ENCODE measurements around the gene OLFML2A. TPM values are rescaled to one million over a fixed set of nuclear protein-coding genes. Genes with fewer than 3 reads are reported as not detected.

OLFML2A gene
- total RNA-seq, 1 experiment from 2014 or later = 1.4 TPM

- no peak for DNase-seq (ENCODE audit: low spot score)
- TF ChIP-seq EZH2 (IDR thresholded peaks at IDR 0.05; ENCODE audit: borderline replicate concordance, low read depth, low read length, poor library complexity, severe bottlenecking) = no peak
- no peak for TF ChIP-seq CTCF (conservative IDR thresholded peaks at IDR 0.05; ENCODE audit: low read depth, low read length)
- BruUV-seq (replicated peaks) = no TSS peak
- POLR2A ChIA-PET (ENCODE audit: low non-redundant PET) = no interaction called here
- peak overlapping the region; percentile 44 for H3K4me3 ChIP-seq (ENCODE audit: low read depth, low read length, poor library complexity, severe bottlenecking)
- peaks cover 22% of the 10 kb centered on the region for H3K36me3 ChIP-seq (ENCODE audit: insufficient read depth, low read length, poor library complexity, severe bottlenecking)
- H3K27me3 ChIP-seq (replicated peaks; ENCODE audit: insufficient read depth, low read depth, low read length, poor library complexity) = no peaks in the 10 kb centered on the region
- no peaks in the 10 kb centered on the region for H3K9me3 ChIP-seq (ENCODE audit: low read depth, low read length, poor library complexity, severe bottlenecking)
- peaks cover 6% of the 10 kb centered on the region for H3K4me1 ChIP-seq (ENCODE audit: insufficient read depth, low read length, poor library complexity, severe bottlenecking)
- intact Hi-C loops (cut with micrococcal nuclease; ENCODE audit: unreplicated experiment) = loop anchor here (1.0 to 10.0 kb wide), 5 partner anchors 79 to 521 kb away; partner anchors contain the start of genes PSMB7 and SCAI
- no peak overlapping the region for H3K27ac ChIP-seq (ENCODE audit: low read depth, low read length, poor library complexity, severe bottlenecking)
- CTCF ChIA-PET = interaction anchor here (0.6 to 3.0 kb wide), 12 partner anchors 14 to 1631 kb away, joined by 3 to 58 read pairs (median 3); partner anchors contain the start of genes NR6A1 and OLFML2A
Measured at GRCh38 chr9:124853605-124854143, 76.7 kb downstream of the OLFML2A start.

DNA sequence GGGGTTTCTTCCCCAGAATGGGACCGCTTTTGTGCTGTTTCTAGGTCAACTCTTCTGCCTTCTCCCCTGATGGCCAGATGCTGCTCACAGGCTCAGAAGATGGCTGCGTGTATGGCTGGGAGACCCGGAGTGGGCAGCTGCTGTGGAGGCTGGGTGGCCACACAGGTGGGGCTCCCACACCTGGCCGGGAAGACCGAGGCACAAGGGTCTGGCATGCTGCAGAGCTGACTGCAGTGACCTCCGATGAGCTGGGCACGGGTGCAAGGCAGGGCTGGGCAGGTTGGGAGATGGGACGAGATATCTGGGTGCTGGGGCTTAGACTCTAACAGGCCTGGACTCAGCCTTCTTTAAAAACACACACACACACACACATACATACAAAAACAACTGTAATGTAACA lies 77.2 kb downstream of the OLFML2A start:
- DNase-seq (ENCODE audit: low spot score) = no peak
- TF ChIP-seq CTCF (conservative IDR thresholded peaks at IDR 0.05; ENCODE audit: low read depth, low read length) (no peak), EZH2 (IDR thresholded peaks at IDR 0.05; ENCODE audit: borderline replicate concordance, low read depth, low read length, poor library complexity, severe bottlenecking) (no peak)
- H3K27ac ChIP-seq (ENCODE audit: low read depth, low read length, poor library complexity, severe bottlenecking) = no peak overlapping the region
- CTCF ChIA-PET = interaction anchor here (0.6 to 3.0 kb wide), 4 partner anchors 8 to 1632 kb away, joined by 3 to 58 read pairs (median 3); partner anchors contain the start of gene NR6A1
- H3K4me1 ChIP-seq (ENCODE audit: insufficient read depth, low read length, poor library complexity, severe bottlenecking) = peaks cover 10% of the 10 kb centered on the region
- no peaks in the 10 kb centered on the region for H3K9me3 ChIP-seq (ENCODE audit: low read depth, low read length, poor library complexity, severe bottlenecking)
- POLR2A ChIA-PET (ENCODE audit: low non-redundant PET) = no interaction called here
- H3K27me3 ChIP-seq (replicated peaks; ENCODE audit: insufficient read depth, low read depth, low read length, poor library complexity) = no peaks in the 10 kb centered on the region
- no TSS peak for BruUV-seq (replicated peaks)
- H3K36me3 ChIP-seq (ENCODE audit: insufficient read depth, low read length, poor library complexity, severe bottlenecking) = peaks cover 27% of the 10 kb centered on the region
- H3K4me3 ChIP-seq (ENCODE audit: low read depth, low read length, poor library complexity, severe bottlenecking) = no peak overlapping the region
- intact Hi-C loops (cut with micrococcal nuclease; ENCODE audit: unreplicated experiment) = loop anchor here (5.0 to 10.0 kb wide), 4 partner anchors 237 to 521 kb away; partner anchors contain the start of genes PSMB7 and SCAI

GRCh38 chr9:124854822-124855221 lies 77.9 kb downstream of the OLFML2A start:
- Histone ChIP-seq H3K27me3 (replicated peaks; ENCODE audit: insufficient read depth, low read depth, low read length, poor library complexity) (no peaks in the 10 kb centered on the region), H3K9me3 (ENCODE audit: low read depth, low read length, poor library complexity, severe bottlenecking) (no peaks in the 10 kb centered on the region), H3K27ac (ENCODE audit: low read depth, low read length, poor library complexity, severe bottlenecking) (peak overlapping the region; percentile 45), H3K4me3 (ENCODE audit: low read depth, low read length, poor library complexity, severe bottlenecking) (no peak overlapping the region), H3K4me1 (ENCODE audit: insufficient read depth, low read length, poor library complexity, severe bottlenecking) (peaks cover 17% of the 10 kb centered on the region), H3K36me3 (ENCODE audit: insufficient read depth, low read length, poor library complexity, severe bottlenecking) (peaks cover 33% of the 10 kb centered on the region)
- no peak for DNase-seq (ENCODE audit: low spot score)
- TF ChIP-seq CTCF (conservative IDR thresholded peaks at IDR 0.05; ENCODE audit: low read depth, low read length) (no peak), EZH2 (IDR thresholded peaks at IDR 0.05; ENCODE audit: borderline replicate concordance, low read depth, low read length, poor library complexity, severe bottlenecking) (no peak)
- CTCF ChIA-PET = interaction anchor here (0.6 kb wide), 1 partner anchor 9 kb away, joined by 3 read pairs; no protein-coding TSS in a partner anchor
- POLR2A ChIA-PET (ENCODE audit: low non-redundant PET) = interaction anchor here (0.6 kb wide), 2 partner anchors 23 to 278 kb away, joined by 5 to 8 read pairs; no protein-coding TSS in a partner anchor
- no TSS peak for BruUV-seq (replicated peaks)
- intact Hi-C loops (cut with micrococcal nuclease; ENCODE audit: unreplicated experiment) = loop anchor here (5.0 to 10.0 kb wide), 4 partner anchors 238 to 520 kb away; partner anchors contain the start of genes PSMB7 and SCAI

Measured in A673 (cell line).